Sciatic nerve (tissue), 2 donors: ENCODE measurements around the gene ALLC. TPM values are rescaled to one million over a fixed set of nuclear protein-coding genes. Genes with fewer than 3 reads are reported as not detected.
A peak's percentile ranks its signal among the peaks of the same experiment; 100 is the strongest.
"Not testable (repeated sequence)": the region's sequence is repeated elsewhere in the genome, so short reads cannot be mapped to it uniquely, and the experiment has no call there.

Experiments
- ATAC-seq: fragments of 200-7000 bp; cut with Tn5 transposase; one replicate; pipeline ENCODE4 v1.9.1; 2020; ENCODE audit warnings: mild to moderate bottlenecking, moderate library complexity
- DNase-seq: peaks from one replicate; pipeline ENCODE4 v3.0.0-alpha.2; 2020; ENCODE audit warnings: low spot score
- intact Hi-C: fragments of 100-400 bp; cut with DNase I; formaldehyde crosslinking; loops from one replicate; pipeline ENCODE4 v1.14.2; 2022
- total RNA-seq: library from RNA; stranded (reverse); fragmentation: NEBNext Ultra II Directional; extraction: Animal tissue kit (Norgen Biotek cat#: 25700); gene quantifications from one replicate; pipeline ENCODE4 v1.2.1, GENCODE V29; 2021
- donor health status: DM: no; HTN: no; CAD: no.
- donor health status: DM: no; HTN: no; CAD: no.

Gene ALLC
- total RNA-seq: 7.6 TPM

GRCh38 chr2:3657881-3658280, at the start of gene ALLC:
TSS of gene ALLC (plus strand) at chr2:3658200. CDS start at chr2:3671158, 12,958 bp downstream.
- DNase-seq (no peak), ATAC-seq (no peak)
- intact Hi-C loops: no loop called here

- DNase-seq (no peak), ATAC-seq (no peak)
- intact Hi-C loops: no loop called here
These were observed 49.4 kb upstream of the ALLC start for GRCh38 chr2:3608373-3609278.

DNA sequence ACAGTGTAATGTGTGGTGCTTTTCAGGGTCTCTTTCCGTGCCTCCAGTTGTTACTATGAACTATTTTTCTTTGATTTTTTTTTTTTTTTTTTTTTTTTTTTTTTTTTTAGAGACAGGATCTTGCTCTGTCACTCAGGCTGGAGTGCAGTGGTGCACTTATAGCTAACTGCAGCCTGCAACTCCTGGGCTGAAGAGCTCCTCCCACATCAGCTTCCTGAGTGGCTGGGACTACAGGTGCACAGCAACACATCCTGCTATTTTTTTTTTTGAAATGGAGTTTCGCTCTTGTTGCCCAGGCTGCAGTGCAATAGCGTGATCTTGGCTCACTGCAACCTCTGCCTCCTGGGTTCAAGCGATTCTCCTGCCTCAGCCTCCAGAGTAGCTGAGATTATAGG, 48.7 kb upstream of the ALLC start:
- ATAC-seq, intact Hi-C loops, DNase-seq: not testable (repeated sequence)

GRCh38 chr2:3610415-3610814, 47.6 kb upstream of the ALLC start:
- ATAC-seq (peak; percentile 9), DNase-seq (no peak)
- intact Hi-C loops: no loop called here

- DNase-seq: peak; percentile 49
- intact Hi-C loops: no loop called here
- peak; percentile 58 for ATAC-seq
These were observed 47.0 kb upstream of the ALLC start for GRCh38 chr2:3610881-3611505.

GRCh38 chr2:3611589-3611988, 46.4 kb upstream of the ALLC start:
- ATAC-seq (peak; percentile 23), DNase-seq (no peak)
- intact Hi-C loops: no loop called here

- DNase-seq (peak; percentile 13), ATAC-seq (peak; percentile 10)
- intact Hi-C loops: no loop called here
These were observed 45.1 kb upstream of the ALLC start for GRCh38 chr2:3612639-3613523.

DNA sequence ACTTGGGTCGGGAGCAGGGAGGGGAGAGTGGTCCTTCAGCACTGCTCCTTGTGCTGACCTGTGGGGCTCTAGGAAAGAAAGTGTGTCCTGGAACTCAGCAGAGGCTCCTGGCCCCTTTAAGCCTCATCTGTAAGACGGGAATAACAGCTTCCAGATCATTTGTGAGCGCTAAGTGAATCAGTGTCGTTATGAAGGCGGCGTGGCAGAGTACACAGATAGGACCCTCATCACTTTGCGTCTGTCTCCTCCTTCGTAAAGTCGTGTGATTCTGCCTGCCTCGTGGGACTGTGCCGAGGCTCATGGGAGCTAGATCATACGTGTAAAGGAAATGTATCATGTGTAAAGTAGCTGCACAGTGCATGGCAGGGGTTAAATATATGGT, 44.5 kb upstream of the ALLC start:
- DNase-seq (peak; percentile 27), ATAC-seq (no peak)
- intact Hi-C loops: no loop called here

DNA sequence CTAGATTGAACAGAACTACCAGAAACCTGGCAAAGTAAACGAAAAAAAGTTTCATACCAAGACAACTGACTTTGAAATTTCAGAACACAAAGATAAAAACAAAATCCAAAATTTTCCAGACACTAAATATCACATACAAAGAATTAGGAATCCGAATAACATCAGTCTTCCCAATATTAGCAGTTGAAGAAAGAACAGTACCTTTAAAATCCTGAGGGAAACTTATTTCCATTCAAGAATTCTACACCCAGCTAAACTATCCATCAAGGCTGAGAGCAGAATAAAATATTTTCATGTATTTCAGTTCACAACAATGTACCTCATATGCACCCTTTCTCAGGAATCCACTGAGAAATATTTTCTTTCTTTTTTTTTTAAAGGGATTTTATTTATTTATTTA, 43.3 kb upstream of the ALLC start:
- DNase-seq, intact Hi-C loops, ATAC-seq: not testable (repeated sequence)

DNA sequence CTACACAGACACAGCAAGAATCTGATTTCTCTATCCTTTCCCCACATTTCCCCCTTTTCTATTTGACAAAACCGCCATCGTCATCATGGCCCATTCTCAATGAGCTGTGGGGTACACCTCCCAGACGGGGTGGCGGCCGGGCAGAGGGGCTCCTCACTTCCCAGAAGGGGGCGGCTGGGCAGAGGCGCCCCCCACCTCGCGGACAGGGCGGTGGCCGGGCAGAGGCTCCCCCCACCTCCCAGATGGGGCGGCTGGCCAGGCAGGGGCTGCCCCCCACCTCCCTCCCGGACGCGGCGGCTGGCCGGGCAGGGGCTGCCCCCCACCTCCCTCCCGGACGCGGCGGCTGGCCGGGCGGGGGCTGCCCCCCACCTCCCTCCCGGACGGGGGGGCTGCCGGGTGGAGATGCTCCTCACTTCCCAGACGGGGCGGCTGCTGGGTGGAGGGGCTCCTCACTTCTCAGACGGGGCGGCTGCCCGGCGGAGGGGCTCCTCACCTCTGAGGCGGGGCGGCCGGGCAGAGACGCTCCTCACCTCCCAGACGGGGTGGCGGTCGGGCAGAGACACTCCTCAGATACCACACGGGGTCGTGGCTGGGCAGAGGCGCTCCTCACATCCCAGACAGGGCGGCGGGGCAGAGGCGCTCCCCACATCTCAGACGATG, 42.3 kb upstream of the ALLC start:
- intact Hi-C loops, ATAC-seq: not testable (repeated sequence)
- DNase-seq: peak; percentile 40

- intact Hi-C loops, ATAC-seq, DNase-seq: not testable (repeated sequence)
These were observed 41.4 kb upstream of the ALLC start for GRCh38 chr2:3616435-3617197.

DNA sequence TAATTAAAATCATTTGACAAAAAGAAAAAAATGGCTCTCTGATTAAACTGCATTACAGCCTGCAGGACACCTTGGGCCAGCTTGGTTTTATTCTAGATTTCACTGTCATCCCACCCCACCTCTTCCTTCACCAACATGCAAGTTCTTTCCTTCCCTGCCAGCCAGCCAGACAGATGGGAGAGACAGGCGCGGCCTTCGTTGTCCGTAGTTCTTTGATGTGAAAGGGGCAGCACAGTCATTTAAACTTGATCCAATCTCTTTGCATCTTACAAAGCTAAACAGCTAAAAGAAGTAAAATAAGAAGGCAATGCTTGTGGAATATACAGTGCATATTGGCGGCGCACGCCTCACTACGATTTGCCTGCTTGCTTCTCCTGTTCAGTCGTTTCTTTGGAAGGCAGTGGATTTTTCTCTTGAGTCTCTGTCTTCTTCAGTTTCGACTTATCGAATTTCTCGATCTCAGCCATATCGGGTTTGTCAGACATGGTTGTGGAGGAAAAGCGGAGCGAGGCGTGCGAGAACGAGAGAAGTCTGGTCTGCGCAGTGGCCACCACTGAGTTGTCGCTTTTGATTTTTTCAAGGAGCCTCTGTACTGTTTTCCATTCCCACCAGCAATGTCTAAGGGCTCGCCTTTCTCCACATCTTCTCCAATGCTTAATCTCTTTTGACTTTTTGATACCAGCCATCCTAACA, 40.7 kb upstream of the ALLC start:
- peak; percentile 28 for DNase-seq
- no peak for ATAC-seq
- intact Hi-C loops: no loop called here

DNA sequence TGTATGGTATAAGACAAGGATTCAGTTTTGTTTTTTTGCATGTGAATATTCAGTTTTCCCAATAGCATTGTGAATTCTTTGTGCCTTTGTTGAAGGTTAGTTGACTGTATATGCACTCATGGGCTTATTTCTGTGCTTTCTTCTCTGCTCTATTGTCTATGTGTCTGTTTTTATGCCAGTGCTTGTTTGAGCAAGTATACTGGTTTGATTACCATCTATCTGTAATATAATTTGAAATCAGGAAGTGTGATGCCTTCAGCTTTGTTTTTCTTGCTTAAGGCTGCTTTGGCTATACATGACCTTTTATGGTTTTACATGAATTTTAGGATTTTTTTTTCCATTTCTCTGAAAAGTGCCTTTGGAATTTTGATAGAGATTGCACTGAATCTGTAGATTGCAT, 39.6 kb upstream of the ALLC start:
- no peak for ATAC-seq
- intact Hi-C loops: no loop called here

GRCh38 chr2:3619033-3619432, 39.0 kb upstream of the ALLC start:
- ATAC-seq (no peak), DNase-seq (no peak)
- intact Hi-C loops: no loop called here

More for the DNA sequence above, 39.6 kb upstream of the ALLC start:
- DNase-seq: no peak

DNA sequence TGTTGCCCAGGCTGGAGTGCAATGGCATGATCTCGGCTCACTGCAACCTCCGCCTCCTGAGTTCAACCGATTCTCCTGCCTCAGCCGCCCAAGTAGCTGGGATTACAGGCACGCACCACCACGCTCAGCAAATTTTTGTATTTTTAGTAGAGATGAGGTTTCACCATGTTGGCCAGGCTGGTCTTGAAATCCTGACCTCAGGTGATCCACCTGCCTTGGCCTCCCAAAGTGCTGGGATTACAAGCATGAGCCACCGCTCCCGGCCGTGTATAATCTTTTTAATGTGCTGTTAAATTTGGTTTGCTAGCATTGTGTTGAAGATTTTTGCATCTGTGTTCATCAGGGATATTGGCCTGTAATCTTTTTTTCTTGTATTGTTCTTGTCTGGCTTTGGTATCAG, 38.3 kb upstream of the ALLC start:
- intact Hi-C loops, ATAC-seq, DNase-seq: not testable (repeated sequence)

DNA sequence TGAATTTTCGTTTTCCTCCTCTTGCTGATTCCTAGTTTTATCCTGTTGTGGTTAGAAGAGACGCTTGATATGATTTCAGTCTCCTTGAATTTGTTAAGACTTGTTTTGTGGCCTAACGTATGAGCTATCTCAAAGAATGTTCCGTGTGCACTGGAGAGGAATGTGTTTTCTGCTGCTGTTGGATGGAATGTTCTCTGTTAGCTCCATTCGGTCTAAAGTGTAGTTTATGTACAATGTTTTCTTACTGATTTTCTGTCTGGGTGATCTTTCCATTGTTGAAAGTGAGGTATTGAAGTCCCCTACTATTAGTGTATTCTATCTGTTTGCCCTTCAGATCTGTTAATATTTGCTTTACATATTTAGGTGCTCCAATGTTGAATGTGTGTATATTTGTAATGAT, 37.2 kb upstream of the ALLC start:
- ATAC-seq (no peak), DNase-seq (no peak)
- intact Hi-C loops: no loop called here

GRCh38 chr2:3622967-3623366, 35.0 kb upstream of the ALLC start:
- intact Hi-C loops: no loop called here
- no peak for DNase-seq
- no peak for ATAC-seq
